Measurements from ENCODE around the gene FMN1.

Gene FMN1

GRCh38 chr15:33194704-33195670, at the start of gene FMN1:
Gene FMN1, minus strand, starts transcription at chr15:33194714. Its CDS starts 39,800 bp downstream, at chr15:33154914.
- peak; percentile 92 to 97 for DNase-seq

- peak; percentile 3 to 32 for DNase-seq
Measured at GRCh38 chr15:33243869-33244268, 49.4 kb upstream of the FMN1 start.

GRCh38 chr15:33243393-33243792, 48.9 kb upstream of the FMN1 start:
- peak in 1 of 2 donors; percentile 2 for DNase-seq

- DNase-seq, result peak; percentile 5 to 29
Measured at GRCh38 chr15:33242669-33243191, 48.2 kb upstream of the FMN1 start.

GRCh38 chr15:33242165-33242564, 47.7 kb upstream of the FMN1 start:
- no peak for DNase-seq

- peak in 1 of 2 donors; percentile 14 for DNase-seq
Measured at GRCh38 chr15:33236841-33237509, 42.5 kb upstream of the FMN1 start.

- DNase-seq, result peak; percentile 11 to 22
Measured at GRCh38 chr15:33234020-33234461, 39.5 kb upstream of the FMN1 start.

- DNase-seq, result peak; percentile 75 to 76
Measured at GRCh38 chr15:33226559-33227181, 32.2 kb upstream of the FMN1 start.

GRCh38 chr15:33218071-33218491, 23.6 kb upstream of the FMN1 start:
- no peak for DNase-seq

GRCh38 chr15:33215941-33216872, 21.7 kb upstream of the FMN1 start:
- peak; percentile 37 to 73 for DNase-seq

GRCh38 chr15:33211176-33211808, 16.8 kb upstream of the FMN1 start:
- DNase-seq, result no peak

- DNase-seq, result peak; percentile 18 to 61
Measured at GRCh38 chr15:33209575-33210481, 15.3 kb upstream of the FMN1 start.

GRCh38 chr15:33207646-33208045, 13.1 kb upstream of the FMN1 start:
- DNase-seq, result no peak

GRCh38 chr15:33206366-33206765, 11.9 kb upstream of the FMN1 start:
- DNase-seq, result no peak

- DNase-seq, result no peak
Measured at GRCh38 chr15:33204926-33205325, 10.4 kb upstream of the FMN1 start.

- DNase-seq, result no peak
Measured at GRCh38 chr15:33204087-33204486, 9.6 kb upstream of the FMN1 start.

GRCh38 chr15:33201491-33202231, 7.1 kb upstream of the FMN1 start:
- DNase-seq, result peak; percentile 40 to 70

GRCh38 chr15:33200903-33201302, 6.4 kb upstream of the FMN1 start:
- no peak for DNase-seq

- no peak for DNase-seq
Measured at GRCh38 chr15:33200444-33200843, 5.9 kb upstream of the FMN1 start.
